ENCODE data around the gene RIC8B.

Gene RIC8B

GRCh38 chr12:106759526-106760183 is 14.8 kb upstream of the RIC8B start:
- Histone ChIP-seq H2BK15ac (ENCODE audit: low read depth, poor library complexity, severe bottlenecking) (no peak overlapping the region), H3K9me3 (ENCODE audit: control insufficient read depth, low read length) (no peaks in the 10 kb centered on the region), H4K91ac (ENCODE audit: low read length) (peak overlapping the region; percentile 79), H3K27me3 (ENCODE audit: control insufficient read depth in 1 of 2, insufficient read depth in 1 of 2, low read length in 2 of 2) (no peaks in the 10 kb centered on the region), H2BK5ac (ENCODE audit: low read depth, low read length, poor library complexity, severe bottlenecking) (no peak overlapping the region), H2BK120ac (ENCODE audit: low read depth, low read length) (no peak overlapping the region), H3K4ac (ENCODE audit: low read depth in 1 of 2, low read length in 2 of 2) (peak overlapping the region in 1 of 2 experiments; percentile 59), H2BK12ac (ENCODE audit: low read length in 2 of 2) (peak overlapping the region in 1 of 2 experiments; percentile 4), H3K4me3 (ENCODE audit: insufficient read depth in 1 of 2, low read depth in 1 of 2, low read length in 2 of 2) (no peak overlapping the region), H4K8ac (ENCODE audit: low read length) (peak overlapping the region; percentile 91), H2AK5ac (ENCODE audit: low read length, severe bottlenecking) (no peak overlapping the region), H3K4me1 (ENCODE audit: control insufficient read depth, insufficient read depth, low read depth, low read length) (peaks cover under 1% of the 10 kb centered on the region), H3K27ac (ENCODE audit: low read length, poor library complexity, severe bottlenecking) (no peak overlapping the region), H3K4me2 (ENCODE audit: low read length, poor library complexity, severe bottlenecking) (no peak overlapping the region), H2AFZ (ENCODE audit: low read depth, low read length) (no peak overlapping the region), H3K79me1 (replicated peaks; ENCODE audit: low read length, poor library complexity, severe bottlenecking) (no peaks in the 10 kb centered on the region), H3K18ac (ENCODE audit: low read depth in 1 of 2, low read length in 2 of 2) (peak overlapping the region; percentile 6 to 7), H3K36me3 (ENCODE audit: control insufficient read depth in 1 of 2, insufficient read depth in 2 of 2, low read depth in 1 of 2, low read length in 2 of 2) (no peaks in the 10 kb centered on the region), H3K9ac (ENCODE audit: low read length) (no peak overlapping the region), H3K23ac (ENCODE audit: low read length in 2 of 2) (no peak overlapping the region), H3K14ac (ENCODE audit: low read length in 2 of 2) (no peak overlapping the region)
- no peak for DNase-seq
- 78% methylated on average over 5 of the region's 7 CpGs for WGBS

- Histone ChIP-seq H4K8ac (ENCODE audit: low read length) (peak overlapping the region; percentile 91), H3K23ac (ENCODE audit: low read length in 2 of 2) (no peak overlapping the region), H2BK15ac (ENCODE audit: low read depth, poor library complexity, severe bottlenecking) (no peak overlapping the region), H3K18ac (ENCODE audit: low read depth in 1 of 2, low read length in 2 of 2) (peak overlapping the region; percentile 0 to 6), H4K91ac (ENCODE audit: low read length) (no peak overlapping the region), H3K4me2 (ENCODE audit: low read length, poor library complexity, severe bottlenecking) (no peak overlapping the region), H2BK120ac (ENCODE audit: low read depth, low read length) (no peak overlapping the region), H2AK5ac (ENCODE audit: low read length, severe bottlenecking) (no peak overlapping the region), H3K9ac (ENCODE audit: low read length) (no peak overlapping the region), H2BK12ac (ENCODE audit: low read length in 2 of 2) (no peak overlapping the region), H3K36me3 (ENCODE audit: control insufficient read depth in 1 of 2, insufficient read depth in 2 of 2, low read depth in 1 of 2, low read length in 2 of 2) (no peaks in the 10 kb centered on the region), H3K27me3 (ENCODE audit: control insufficient read depth in 1 of 2, insufficient read depth in 1 of 2, low read length in 2 of 2) (no peaks in the 10 kb centered on the region), H3K79me1 (replicated peaks; ENCODE audit: low read length, poor library complexity, severe bottlenecking) (no peaks in the 10 kb centered on the region), H3K27ac (ENCODE audit: low read length, poor library complexity, severe bottlenecking) (no peak overlapping the region), H3K14ac (ENCODE audit: low read length in 2 of 2) (no peak overlapping the region), H3K9me3 (ENCODE audit: control insufficient read depth, low read length) (no peaks in the 10 kb centered on the region), H3K4me1 (ENCODE audit: control insufficient read depth, insufficient read depth, low read depth, low read length) (peaks cover 2% of the 10 kb centered on the region), H2BK5ac (ENCODE audit: low read depth, low read length, poor library complexity, severe bottlenecking) (no peak overlapping the region), H2AFZ (ENCODE audit: low read depth, low read length) (no peak overlapping the region), H3K4ac (ENCODE audit: low read depth in 1 of 2, low read length in 2 of 2) (no peak overlapping the region), H3K4me3 (ENCODE audit: insufficient read depth in 1 of 2, low read depth in 1 of 2, low read length in 2 of 2) (no peak overlapping the region)
- 28% methylated on average over 2 of the region's 2 CpGs for WGBS
- peak; percentile 38 for DNase-seq
These were observed 14.3 kb upstream of the RIC8B start for GRCh38 chr12:106760184-106760531.

- Histone ChIP-seq H3K36me3 (ENCODE audit: control insufficient read depth in 1 of 2, insufficient read depth in 2 of 2, low read depth in 1 of 2, low read length in 2 of 2) (no peaks in the 10 kb centered on the region), H3K4ac (ENCODE audit: low read depth in 1 of 2, low read length in 2 of 2) (no peak overlapping the region), H4K8ac (ENCODE audit: low read length) (no peak overlapping the region), H3K27ac (ENCODE audit: low read length, poor library complexity, severe bottlenecking) (no peak overlapping the region), H2BK12ac (ENCODE audit: low read length in 2 of 2) (no peak overlapping the region), H3K23ac (ENCODE audit: low read length in 2 of 2) (no peak overlapping the region), H3K14ac (ENCODE audit: low read length in 2 of 2) (no peak overlapping the region), H2BK120ac (ENCODE audit: low read depth, low read length) (no peak overlapping the region), H3K4me1 (ENCODE audit: control insufficient read depth, insufficient read depth, low read depth, low read length) (peaks cover 9% of the 10 kb centered on the region), H3K9me3 (ENCODE audit: control insufficient read depth, low read length) (no peaks in the 10 kb centered on the region), H2BK5ac (ENCODE audit: low read depth, low read length, poor library complexity, severe bottlenecking) (no peak overlapping the region), H3K4me2 (ENCODE audit: low read length, poor library complexity, severe bottlenecking) (no peak overlapping the region), H3K18ac (ENCODE audit: low read depth in 1 of 2, low read length in 2 of 2) (no peak overlapping the region), H2AK5ac (ENCODE audit: low read length, severe bottlenecking) (no peak overlapping the region), H4K91ac (ENCODE audit: low read length) (no peak overlapping the region), H3K4me3 (ENCODE audit: insufficient read depth in 1 of 2, low read depth in 1 of 2, low read length in 2 of 2) (no peak overlapping the region), H2AFZ (ENCODE audit: low read depth, low read length) (no peak overlapping the region), H2BK15ac (ENCODE audit: low read depth, poor library complexity, severe bottlenecking) (no peak overlapping the region), H3K9ac (ENCODE audit: low read length) (no peak overlapping the region), H3K27me3 (ENCODE audit: control insufficient read depth in 1 of 2, insufficient read depth in 1 of 2, low read length in 2 of 2) (peaks cover 0 to 10% of the 10 kb centered on the region in 2 experiments), H3K79me1 (replicated peaks; ENCODE audit: low read length, poor library complexity, severe bottlenecking) (no peaks in the 10 kb centered on the region)
- no peak for DNase-seq
These were observed 10.3 kb upstream of the RIC8B start for GRCh38 chr12:106764220-106764619.

DNA sequence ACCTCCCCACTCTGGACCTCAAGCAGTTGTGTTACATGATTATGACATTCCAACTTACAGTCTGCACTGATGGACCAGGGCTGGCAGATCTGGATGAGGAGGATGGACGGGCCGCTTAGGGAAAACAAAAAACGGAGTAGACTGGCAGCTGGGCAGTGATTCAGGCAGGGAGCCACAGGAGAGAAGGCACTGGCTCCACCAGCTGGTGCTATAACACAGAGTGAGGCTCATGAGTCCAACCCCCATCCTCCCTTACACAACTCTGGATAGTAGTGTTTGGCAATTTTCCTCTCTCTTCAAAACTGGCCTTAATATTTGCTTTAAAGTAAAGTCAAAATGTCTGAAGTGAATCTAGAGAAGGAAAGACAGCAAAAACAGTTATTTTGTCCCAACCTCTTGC is 9.7 kb upstream of the RIC8B start:
- Histone ChIP-seq H2AFZ (ENCODE audit: low read depth, low read length) (no peak overlapping the region), H4K8ac (ENCODE audit: low read length) (no peak overlapping the region), H3K4ac (ENCODE audit: low read depth in 1 of 2, low read length in 2 of 2) (no peak overlapping the region), H3K9me3 (ENCODE audit: control insufficient read depth, low read length) (no peaks in the 10 kb centered on the region), H2BK120ac (ENCODE audit: low read depth, low read length) (no peak overlapping the region), H3K4me3 (ENCODE audit: insufficient read depth in 1 of 2, low read depth in 1 of 2, low read length in 2 of 2) (no peak overlapping the region), H3K18ac (ENCODE audit: low read depth in 1 of 2, low read length in 2 of 2) (no peak overlapping the region), H3K23ac (ENCODE audit: low read length in 2 of 2) (no peak overlapping the region), H2AK5ac (ENCODE audit: low read length, severe bottlenecking) (no peak overlapping the region), H3K27me3 (ENCODE audit: control insufficient read depth in 1 of 2, insufficient read depth in 1 of 2, low read length in 2 of 2) (peaks cover 0 to 10% of the 10 kb centered on the region in 2 experiments), H3K4me2 (ENCODE audit: low read length, poor library complexity, severe bottlenecking) (no peak overlapping the region), H3K4me1 (ENCODE audit: control insufficient read depth, insufficient read depth, low read depth, low read length) (peaks cover 9% of the 10 kb centered on the region), H2BK12ac (ENCODE audit: low read length in 2 of 2) (no peak overlapping the region), H2BK15ac (ENCODE audit: low read depth, poor library complexity, severe bottlenecking) (no peak overlapping the region), H3K27ac (ENCODE audit: low read length, poor library complexity, severe bottlenecking) (no peak overlapping the region), H3K36me3 (ENCODE audit: control insufficient read depth in 1 of 2, insufficient read depth in 2 of 2, low read depth in 1 of 2, low read length in 2 of 2) (no peaks in the 10 kb centered on the region), H3K9ac (ENCODE audit: low read length) (no peak overlapping the region), H3K14ac (ENCODE audit: low read length in 2 of 2) (no peak overlapping the region), H2BK5ac (ENCODE audit: low read depth, low read length, poor library complexity, severe bottlenecking) (no peak overlapping the region), H3K79me1 (replicated peaks; ENCODE audit: low read length, poor library complexity, severe bottlenecking) (no peaks in the 10 kb centered on the region), H4K91ac (ENCODE audit: low read length) (no peak overlapping the region)
- DNase-seq, result no peak
- 94% methylated on average over 3 of the region's 3 CpGs for WGBS

All from mesenchymal stem cell (in vitro differentiated cells and primary cell).